Measurements from ENCODE around the gene MRPS5. TPM values are rescaled to one million over a fixed set of nuclear protein-coding genes. Genes with fewer than 3 reads are reported as not detected.

The MRPS5 gene
- total RNA-seq, 1 donor from 2014 or later, result 66.1 TPM

DNA sequence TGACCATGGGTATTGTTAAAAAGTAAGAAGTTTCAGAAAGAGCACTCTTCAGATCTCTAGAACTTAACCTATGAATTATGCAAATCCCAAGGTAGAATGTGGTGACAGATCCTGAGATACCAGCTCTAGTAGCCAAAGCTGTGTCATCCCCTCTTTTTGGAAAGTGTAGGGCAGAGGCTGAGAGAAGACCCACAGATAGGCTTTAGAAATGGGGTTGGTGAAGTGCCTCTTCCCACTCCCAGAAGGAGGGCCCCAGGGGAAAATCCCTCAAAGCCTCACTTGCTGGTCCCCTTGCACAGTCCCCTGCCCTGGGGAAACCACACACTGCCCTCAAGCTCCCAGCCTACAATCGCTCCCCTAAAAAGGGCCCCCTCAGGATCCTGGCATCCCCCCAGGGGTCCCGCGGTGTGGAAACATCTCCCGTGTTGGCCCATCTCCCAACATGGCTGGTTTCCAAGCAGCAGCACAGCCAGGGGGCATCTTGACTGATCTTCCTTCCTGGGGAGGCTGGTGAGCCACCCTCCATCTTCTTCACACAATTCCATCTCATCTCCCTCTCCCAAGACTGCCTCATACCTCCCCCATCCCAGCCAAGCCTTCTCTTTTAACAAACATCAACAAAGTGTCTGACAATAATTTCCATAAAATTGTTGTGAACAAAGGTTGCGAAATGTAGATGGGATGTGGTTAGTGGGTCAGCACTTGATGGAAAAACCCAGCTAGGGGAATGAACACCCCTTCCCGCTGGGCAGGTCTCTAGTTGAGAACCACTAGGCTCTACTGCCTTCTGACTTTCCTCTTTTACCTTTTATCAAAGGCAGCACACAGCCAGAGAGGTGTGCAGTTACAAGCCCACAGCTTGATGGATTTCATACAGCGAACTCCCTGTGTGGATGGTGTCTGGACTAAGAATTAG is 71.0 kb downstream of the MRPS5 start:
- H3K27me3 ChIP-seq (ENCODE audit: control insufficient read depth, insufficient read depth, low read length), result peaks cover 2% of the 10 kb centered on the region
- TF ChIP-seq, protein P1, sequence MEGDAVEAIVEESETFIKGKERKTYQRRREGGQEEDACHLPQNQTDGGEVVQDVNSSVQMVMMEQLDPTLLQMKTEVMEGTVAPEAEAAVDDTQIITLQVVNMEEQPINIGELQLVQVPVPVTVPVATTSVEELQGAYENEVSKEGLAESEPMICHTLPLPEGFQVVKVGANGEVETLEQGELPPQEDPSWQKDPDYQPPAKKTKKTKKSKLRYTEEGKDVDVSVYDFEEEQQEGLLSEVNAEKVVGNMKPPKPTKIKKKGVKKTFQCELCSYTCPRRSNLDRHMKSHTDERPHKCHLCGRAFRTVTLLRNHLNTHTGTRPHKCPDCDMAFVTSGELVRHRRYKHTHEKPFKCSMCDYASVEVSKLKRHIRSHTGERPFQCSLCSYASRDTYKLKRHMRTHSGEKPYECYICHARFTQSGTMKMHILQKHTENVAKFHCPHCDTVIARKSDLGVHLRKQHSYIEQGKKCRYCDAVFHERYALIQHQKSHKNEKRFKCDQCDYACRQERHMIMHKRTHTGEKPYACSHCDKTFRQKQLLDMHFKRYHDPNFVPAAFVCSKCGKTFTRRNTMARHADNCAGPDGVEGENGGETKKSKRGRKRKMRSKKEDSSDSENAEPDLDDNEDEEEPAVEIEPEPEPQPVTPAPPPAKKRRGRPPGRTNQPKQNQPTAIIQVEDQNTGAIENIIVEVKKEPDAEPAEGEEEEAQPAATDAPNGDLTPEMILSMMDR (IDR thresholded peaks at IDR 0.05; ENCODE audit: insufficient read depth, low read length, poor library complexity, severe bottlenecking), result no peak
- H3K36me3 ChIP-seq (ENCODE audit: control insufficient read depth, insufficient read depth, low read length), result peaks cover 1% of the 10 kb centered on the region
- DNase-seq (ENCODE audit: low read depth), result no peak
- no peak overlapping the region for H3K4me3 ChIP-seq (ENCODE audit: low read depth, low read length)

DNA sequence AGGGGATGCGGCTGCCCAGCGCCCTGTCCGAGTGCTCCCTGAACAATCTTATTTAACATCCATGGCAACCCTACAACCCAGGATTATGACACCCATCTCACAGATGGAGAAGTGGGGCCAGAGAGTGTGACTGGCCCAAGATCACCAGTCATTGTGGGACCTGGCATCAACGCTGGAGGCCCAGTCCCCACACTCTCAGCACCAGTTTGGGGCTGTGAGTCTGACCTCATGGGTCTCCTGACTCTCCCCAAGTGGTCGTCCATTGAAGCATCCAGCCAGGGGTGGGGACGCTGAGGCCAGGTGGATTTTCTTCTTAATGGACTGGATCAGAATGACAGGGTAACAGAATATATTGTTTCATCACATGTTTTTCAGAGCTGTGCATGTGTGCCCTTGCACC is 71.6 kb downstream of the MRPS5 start:
- Histone ChIP-seq H3K4me3 (ENCODE audit: low read depth, low read length) (no peak overlapping the region), H3K27me3 (ENCODE audit: control insufficient read depth, insufficient read depth, low read length) (peaks cover 2% of the 10 kb centered on the region), H3K36me3 (ENCODE audit: control insufficient read depth, insufficient read depth, low read length) (peaks cover 1% of the 10 kb centered on the region)
- TF ChIP-seq, protein P1 (IDR thresholded peaks at IDR 0.05; ENCODE audit: insufficient read depth, low read length, poor library complexity, severe bottlenecking), result no peak
- DNase-seq (ENCODE audit: low read depth), result no peak

DNA sequence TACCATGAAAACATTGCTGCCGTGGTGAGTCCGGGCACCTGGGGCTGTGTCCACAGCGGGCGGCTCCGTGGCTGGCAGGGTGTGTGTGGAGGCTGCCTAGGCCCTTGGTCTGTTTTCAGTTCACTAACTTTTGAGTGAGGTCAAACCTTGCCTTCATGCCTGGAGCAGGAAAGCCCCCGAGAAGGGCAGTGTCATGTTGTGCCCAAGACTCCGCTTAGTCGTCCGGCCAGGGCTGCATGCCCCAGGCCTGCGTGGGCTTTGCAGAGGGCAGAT is 72.0 kb downstream of the MRPS5 start:
- TF ChIP-seq, protein P1 (IDR thresholded peaks at IDR 0.05; ENCODE audit: insufficient read depth, low read length, poor library complexity, severe bottlenecking), result no peak
- DNase-seq (ENCODE audit: low read depth), result no peak
- Histone ChIP-seq H3K36me3 (ENCODE audit: control insufficient read depth, insufficient read depth, low read length) (peaks cover 1% of the 10 kb centered on the region), H3K4me3 (ENCODE audit: low read depth, low read length) (no peak overlapping the region), H3K27me3 (ENCODE audit: control insufficient read depth, insufficient read depth, low read length) (peaks cover 2% of the 10 kb centered on the region)

DNA sequence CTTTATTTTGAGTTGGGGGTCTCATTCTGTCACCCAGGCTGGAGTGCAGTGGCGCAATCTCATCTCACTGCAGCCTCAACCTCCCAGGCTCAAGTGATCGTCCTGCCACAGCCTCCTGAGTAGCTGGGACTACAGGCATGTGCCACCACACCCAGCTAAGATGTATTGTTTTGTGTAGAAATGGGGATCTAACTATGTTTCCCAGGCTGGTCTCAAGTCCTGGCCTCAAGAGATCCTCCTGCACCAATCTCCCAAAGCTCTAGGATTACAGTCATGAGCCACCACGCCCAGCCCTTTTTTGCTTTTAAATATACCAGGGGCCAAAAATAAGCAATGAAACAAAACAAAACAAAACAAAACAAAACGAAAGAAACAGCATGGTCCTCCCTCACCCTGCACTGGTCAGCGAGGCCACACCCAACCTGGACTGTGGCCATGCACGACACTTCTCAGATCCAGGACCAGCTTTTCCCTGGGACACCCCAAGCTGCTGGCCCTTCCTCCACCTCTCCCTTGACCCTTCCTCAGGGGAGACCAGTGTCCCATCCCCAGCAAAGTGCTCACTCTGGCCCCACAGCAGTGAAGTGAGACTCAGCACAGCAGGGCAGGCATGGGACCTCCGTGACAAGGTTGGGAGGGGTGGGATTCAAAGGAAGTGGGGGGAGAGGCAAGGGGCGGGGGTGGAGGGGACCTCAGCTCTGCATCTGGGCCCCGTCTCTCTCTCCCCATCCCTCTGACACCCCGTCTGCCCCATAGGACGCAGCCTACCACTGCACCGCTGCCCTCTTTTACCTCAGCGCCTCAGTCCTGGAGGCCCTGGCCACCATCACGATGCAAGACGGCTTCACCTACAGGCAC is 72.6 kb downstream of the MRPS5 start:
- peaks cover 2% of the 10 kb centered on the region for H3K27me3 ChIP-seq (ENCODE audit: control insufficient read depth, insufficient read depth, low read length)
- DNase-seq (ENCODE audit: low read depth), result no peak
- H3K4me3 ChIP-seq (ENCODE audit: low read depth, low read length), result no peak overlapping the region
- TF ChIP-seq, protein P1 (IDR thresholded peaks at IDR 0.05; ENCODE audit: insufficient read depth, low read length, poor library complexity, severe bottlenecking), result no peak
- H3K36me3 ChIP-seq (ENCODE audit: control insufficient read depth, insufficient read depth, low read length), result peaks cover 1% of the 10 kb centered on the region

DNA sequence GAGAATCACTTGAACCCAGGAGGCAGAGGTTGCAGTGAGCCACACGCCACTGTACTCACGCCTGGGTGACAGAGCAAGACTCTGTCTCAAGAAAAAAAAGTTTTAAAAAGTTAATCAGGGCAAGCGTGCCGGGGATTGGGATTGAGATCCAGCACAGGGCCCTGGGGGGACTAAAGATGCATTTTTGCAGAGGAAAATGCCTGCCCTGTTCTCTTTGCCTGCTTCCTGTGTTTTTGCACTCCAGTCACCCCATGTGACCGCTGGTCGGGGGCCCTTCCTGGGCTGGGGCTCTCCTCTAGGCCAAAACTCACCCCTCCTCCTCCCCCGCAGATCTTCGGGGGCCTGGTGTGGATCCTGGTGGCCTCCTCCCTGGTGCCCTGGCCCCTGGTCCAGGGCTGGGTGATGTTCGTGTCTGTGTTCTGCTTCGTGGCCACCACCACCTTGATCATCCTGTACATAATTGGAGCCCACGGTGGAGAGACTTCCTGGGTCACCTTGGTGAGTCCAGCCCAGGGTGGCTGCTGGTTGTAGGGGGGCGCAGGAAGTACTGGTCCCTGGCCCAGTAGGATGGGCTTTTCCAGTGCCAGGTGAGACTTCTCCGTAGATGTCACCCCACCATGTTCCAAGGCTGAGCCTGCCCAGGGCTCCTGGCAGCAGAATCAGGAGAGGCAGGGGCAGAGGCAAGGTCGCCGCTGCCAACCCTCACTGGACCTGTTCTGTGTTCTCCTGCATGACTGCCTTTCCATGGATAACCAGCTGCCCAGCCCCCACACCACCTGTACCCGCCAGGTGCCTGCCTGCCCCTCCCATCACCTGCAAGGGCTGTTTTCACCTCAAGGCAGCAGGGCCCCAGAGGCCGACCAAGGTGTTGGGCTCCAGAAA is 73.7 kb downstream of the MRPS5 start:
- no peak for DNase-seq (ENCODE audit: low read depth)
- Histone ChIP-seq H3K4me3 (ENCODE audit: low read depth, low read length) (no peak overlapping the region), H3K36me3 (ENCODE audit: control insufficient read depth, insufficient read depth, low read length) (peaks cover 1% of the 10 kb centered on the region), H3K27me3 (ENCODE audit: control insufficient read depth, insufficient read depth, low read length) (peaks cover 2% of the 10 kb centered on the region)
- TF ChIP-seq, protein P1 (IDR thresholded peaks at IDR 0.05; ENCODE audit: insufficient read depth, low read length, poor library complexity, severe bottlenecking), result no peak

Data from kidney epithelial cell (primary cell).